GM18526 (cell line): ENCODE data around the gene HECTD4.

ENCODE experiments used
- POLR2A ChIP-seq: IDR thresholded peaks from 3 replicates; pipeline ENCODE4 v1.6.1; 2011; ENCODE audit not compliant: insufficient read length; ENCODE audit errors: extremely low read depth

The HECTD4 gene

GRCh38 chr12:112307317-112308011 lies 74.8 kb downstream of the HECTD4 start:
- TF ChIP-seq POLR2A: no peak

- no peak for TF ChIP-seq POLR2A
These were observed 76.3 kb downstream of the HECTD4 start for GRCh38 chr12:112305951-112306350.

GRCh38 chr12:112304436-112304835 lies 77.8 kb downstream of the HECTD4 start:
- no peak for TF ChIP-seq POLR2A

- TF ChIP-seq POLR2A: no peak
These were observed 78.4 kb downstream of the HECTD4 start for GRCh38 chr12:112303799-112304198.

GRCh38 chr12:112303004-112303403 lies 79.2 kb downstream of the HECTD4 start:
- TF ChIP-seq POLR2A: no peak

- TF ChIP-seq POLR2A: no peak
These were observed 82.5 kb downstream of the HECTD4 start for GRCh38 chr12:112299704-112300103.

- TF ChIP-seq POLR2A: no peak
These were observed 85.0 kb downstream of the HECTD4 start for GRCh38 chr12:112297188-112297587.

GRCh38 chr12:112296183-112296582 lies 86.0 kb downstream of the HECTD4 start:
- TF ChIP-seq POLR2A: no peak

GRCh38 chr12:112294793-112295192 lies 87.4 kb downstream of the HECTD4 start:
- no peak for TF ChIP-seq POLR2A

- TF ChIP-seq POLR2A: no peak
These were observed 93.6 kb downstream of the HECTD4 start for GRCh38 chr12:112288638-112289037.

GRCh38 chr12:112285600-112286401 lies 96.4 kb downstream of the HECTD4 start:
- TF ChIP-seq POLR2A: no peak

GRCh38 chr12:112283546-112283945 lies 98.7 kb downstream of the HECTD4 start:
- no peak for TF ChIP-seq POLR2A

GRCh38 chr12:112282920-112283319 lies 99.3 kb downstream of the HECTD4 start:
- no peak for TF ChIP-seq POLR2A

GRCh38 chr12:112275836-112276235 lies 106.4 kb downstream of the HECTD4 start:
- no peak for TF ChIP-seq POLR2A

- TF ChIP-seq POLR2A: no peak
These were observed 107.0 kb downstream of the HECTD4 start for GRCh38 chr12:112275207-112275606.

- TF ChIP-seq POLR2A: no peak
These were observed 111.6 kb downstream of the HECTD4 start for GRCh38 chr12:112270673-112271072.

GRCh38 chr12:112266473-112266872 lies 115.8 kb downstream of the HECTD4 start:
- no peak for TF ChIP-seq POLR2A

GRCh38 chr12:112261559-112261958 lies 120.7 kb downstream of the HECTD4 start:
- TF ChIP-seq POLR2A: no peak
